HCT116 (cell line): Measurements from ENCODE around the gene PREB. TPM values are rescaled to one million over a fixed set of nuclear protein-coding genes. Genes with fewer than 3 reads are reported as not detected.

Experiments used
- ATAC-seq: fragments of 200-7000 bp; cut with Tn5 transposase; 2 replicates; pipeline ENCODE4 v1.9.1; 2020; ENCODE audit warnings: mild to moderate bottlenecking, moderate library complexity
- BruUV-seq: library from RNA; stranded (reverse); fragments of 400-500 nt; replicated peaks from 2 replicates; lab custom pipeline; 2021; lab: Mats Ljungman, UMichigan
- CTCF ChIA-PET: fragments of 300-600 bp; sonication (Branson Sonifier 250); formaldehyde crosslinking; loops from one replicate; lab custom pipeline; 2021; ENCODE audit warnings: antibody characterized with exemption; lab: Charles Lee
- POLR2A ChIA-PET: fragments of 300-600, 350-600 bp; sonication (Branson Sonifier 250); formaldehyde crosslinking; loops from one replicate; lab custom pipeline; 2021; ENCODE audit warnings: antibody characterized with exemption; lab: Charles Lee
- RAD21 ChIA-PET, 2 experiments: fragments of 300-600 bp; sonication (Branson Sonifier 250); formaldehyde crosslinking; loops; one replicate each; lab custom pipeline; 2023; ENCODE audit warnings: low total read pairs in 2 of 2; ENCODE audit not compliant: uncharacterized antibody in 2 of 2, unreplicated experiment in 2 of 2, low non-redundant PET in 1 of 2; lab: Charles Lee
- DNase-seq: peaks from one replicate; pipeline ENCODE4 v3.0.0-alpha.2; 2010; ENCODE audit warnings: low read depth, low spot score
- H2AFZ ChIP-seq: fragments of 200-600 bp; shearing (Covaris generic), sonication (generic); 2 replicates; pipeline ENCODE4 v1.6.1; 2017; ENCODE audit warnings: low read depth, mixed run types, mixed read lengths, antibody characterized with exemption, low read length; ENCODE audit not compliant: poor library complexity, severe bottlenecking
- H3K27ac ChIP-seq: 2 replicates; pipeline ENCODE4 v1.5.1; 2012; ENCODE audit warnings: low read depth, low read length
- H3K27me3 ChIP-seq: fragments of 200-600 bp; sonication (generic); 2 replicates; pipeline ENCODE4 v1.6.1; 2016; ENCODE audit warnings: mixed run types, low read length, mixed read lengths; ENCODE audit not compliant: insufficient read depth
- H3K36me3 ChIP-seq, 2 experiments: fragments of 200-500 bp in 1 of 2; fragments of 200-600 bp in 1 of 2; sonication (Bioruptor generic) in 1 of 2; sonication (generic) in 1 of 2; 2 replicates each; pipeline versions ENCODE4 v1.5.1 to v1.6.1; 2014 to 2016; ENCODE audit warnings: low read length in 2 of 2, inconsistent platforms in 1 of 2, mixed read lengths in 1 of 2, mixed run types in 1 of 2; ENCODE audit not compliant: insufficient read depth in 2 of 2, control insufficient read depth in 1 of 2
- H3K4me1 ChIP-seq, 2 experiments: fragments of 200-600 bp in 1 of 2; sonication (generic) in 1 of 2; 2 replicates each; pipeline versions ENCODE4 v1.5.1 to v1.6.1; 2012 to 2017; ENCODE audit warnings: low read length in 2 of 2, inconsistent platforms in 1 of 2, mild to moderate bottlenecking in 1 of 2, mixed read lengths in 1 of 2, mixed run types in 1 of 2, moderate library complexity in 1 of 2; ENCODE audit not compliant: insufficient read depth in 2 of 2, control insufficient read depth in 1 of 2
- H3K4me2 ChIP-seq: fragments of 200-600 bp; sonication (generic); 2 replicates; pipeline ENCODE4 v1.6.1; 2017; ENCODE audit warnings: mixed run types, low read length, mixed read lengths
- H3K4me3 ChIP-seq, 2 experiments: fragments of 200-600 bp in 1 of 2; sonication (generic) in 1 of 2; replicated peaks in 1 of 2; 2 replicates each; pipeline ENCODE4 v1.5.1; 2011 to 2016; ENCODE audit warnings: low read length in 2 of 2, control low read depth in 1 of 2, low read depth in 1 of 2, mild to moderate bottlenecking in 1 of 2, mixed read lengths in 1 of 2, mixed run types in 1 of 2
- H3K79me2 ChIP-seq: fragments of 200-600 bp; sonication (generic); 2 replicates; pipeline ENCODE4 v1.6.1; 2017; ENCODE audit warnings: mild to moderate bottlenecking, mixed run types, low read length, moderate library complexity, mixed read lengths; ENCODE audit not compliant: insufficient read depth
- H3K9ac ChIP-seq: fragments of 200-600 bp; sonication (generic); 2 replicates; pipeline ENCODE4 v1.6.1; 2016; ENCODE audit warnings: low read length, mixed read lengths
- H3K9me2 ChIP-seq: fragments of 200-600 bp; sonication (generic), shearing (Covaris generic); 2 replicates; pipeline ENCODE4 v1.6.1; 2017; ENCODE audit warnings: mixed run types, mild to moderate bottlenecking, moderate library complexity; ENCODE audit not compliant: insufficient read depth
- H3K9me3 ChIP-seq, 2 experiments: fragments of 200-500 bp in 1 of 2; fragments of 200-600 bp in 1 of 2; sonication (Bioruptor generic) in 1 of 2; sonication (generic) in 1 of 2; 2 replicates each; pipeline ENCODE4 v1.6.1; 2014 to 2017; ENCODE audit warnings: low read length in 2 of 2, mixed read lengths in 2 of 2, inconsistent platforms in 1 of 2, low read depth in 1 of 2, mild to moderate bottlenecking in 1 of 2, mixed run types in 1 of 2, moderate library complexity in 1 of 2; ENCODE audit not compliant: control insufficient read depth in 1 of 2, insufficient read depth in 1 of 2
- H4K20me1 ChIP-seq: fragments of 200-600 bp; sonication (generic), shearing (Covaris generic); 2 replicates; pipeline ENCODE4 v1.6.1; 2017; ENCODE audit warnings: mixed run types, mild to moderate bottlenecking, moderate library complexity; ENCODE audit not compliant: insufficient read depth
- ATF3 ChIP-seq: IDR thresholded peaks from 2 replicates; pipeline ENCODE4 v1.6.1; 2012
- CBX3 ChIP-seq: IDR thresholded peaks from 2 replicates; pipeline ENCODE4 v1.6.1; 2012; ENCODE audit warnings: low read depth
- EZH2phosphoT487 ChIP-seq: fragments of 200-600 bp; IDR thresholded peaks from 2 replicates; pipeline ENCODE4 v1.6.1; 2018; ENCODE audit warnings: antibody characterized with exemption, borderline replicate concordance
- JUND ChIP-seq: IDR thresholded peaks from 2 replicates; pipeline ENCODE4 v1.6.1; 2012
- REST ChIP-seq: IDR thresholded peaks from 2 replicates; pipeline ENCODE4 v1.6.1; 2012; ENCODE audit warnings: low read depth
- SIN3A ChIP-seq: IDR thresholded peaks from 2 replicates; pipeline ENCODE4 v1.6.1; 2012; ENCODE audit warnings: low read depth
- SRF ChIP-seq: IDR thresholded peaks from 2 replicates; pipeline ENCODE4 v1.6.1; 2012; ENCODE audit warnings: low read depth
- YY1 ChIP-seq: IDR thresholded peaks from 2 replicates; pipeline ENCODE4 v1.6.1; 2011; ENCODE audit warnings: low read length, low read depth, moderate library complexity, mild to moderate bottlenecking; ENCODE audit not compliant: insufficient replicate concordance; ENCODE audit errors: extremely low read depth
- intact Hi-C: fragments of 100-400 bp; cut with micrococcal nuclease; formaldehyde crosslinking; loops from 2 replicates; pipeline ENCODE4 v1.10.0; 2022
- total RNA-seq: library from RNA; stranded (reverse); gene quantifications from one replicate; pipeline ENCODE4 v1.2.1, GENCODE V29; 2021; ENCODE audit not compliant: unreplicated experiment

PREB gene
- total RNA-seq, 1 experiment from 2014 or later = 54.2 TPM

- H3K36me3 ChIP-seq = no peaks in the 10 kb centered on the region
- H3K4me2 ChIP-seq = peak overlapping the region; percentile 81
- TF ChIP-seq EZH2phosphoT487 = no peak
- TF ChIP-seq REST = no peak
- no peak for TF ChIP-seq ATF3
- TF ChIP-seq YY1 = no peak
- no peak for TF ChIP-seq SIN3A
- no peak for TF ChIP-seq JUND
- no peak for TF ChIP-seq SRF
- no peak for TF ChIP-seq CBX3
- TF ChIP-seq, all 23 proteins: peak for 0
- H3K27me3 ChIP-seq = no peaks in the 10 kb centered on the region
- ChIA-PET CTCF (interaction anchor here (1.1 to 1.3 kb wide), 4 partner anchors 9 to 156 kb away, joined by 3 to 6 read pairs (median 4); partner anchors contain the start of gene OST4), RAD21 (interaction anchor here in 1 of 2 experiments (1.6 kb wide), 1 partner anchor 120 kb away, joined by 4 read pairs; no protein-coding TSS in a partner anchor), POLR2A (interaction anchor here (0.9 to 1.3 kb wide), 3 partner anchors 11 to 210 kb away, joined by 4 to 7 read pairs (median 6); partner anchors contain the start of gene OST4)
- no peak overlapping the region for H2AFZ ChIP-seq
- H3K79me2 ChIP-seq = no peaks in the 10 kb centered on the region
- peak overlapping the region; percentile 52 for H3K27ac ChIP-seq
- no TSS peak for BruUV-seq
- no peaks in the 10 kb centered on the region for H4K20me1 ChIP-seq
- intact Hi-C loops = no loop called here
- no peak overlapping the region for H3K9ac ChIP-seq
- H3K9me3 ChIP-seq = no peaks in the 10 kb centered on the region
- no peak for ATAC-seq
- no peaks in the 10 kb centered on the region for H3K9me2 ChIP-seq
- 0 out of 4 replicates have a peak overlapping the region, but pooled peaks of 1 of the 2 experiments have one; percentile 48 for H3K4me3 ChIP-seq
- DNase-seq = no peak
- H3K4me1 ChIP-seq = peaks cover 13 to 36% of the 10 kb centered on the region in 2 experiments
Measured at GRCh38 chr2:27081984-27082772, 52.3 kb downstream of the PREB start.

Other genes starting within 250 kb of the PREB start
- 12.1 TPM for gene MAPRE3, start 164.0 kb downstream of the PREB start, total RNA-seq
- gene TMEM214, start 101.7 kb downstream of the PREB start, total RNA-seq = 69.8 TPM
- 40.0 TPM for gene AGBL5, start 83.0 kb downstream of the PREB start, total RNA-seq
- 187 TPM for gene OST4, start 63.0 kb downstream of the PREB start, total RNA-seq
- 0.59 TPM for gene EMILIN1, start 56.0 kb downstream of the PREB start, total RNA-seq
- 6.7 TPM for gene KHK, start 47.9 kb downstream of the PREB start, total RNA-seq
- 4.0 TPM for gene CGREF1, start 15.5 kb downstream of the PREB start, total RNA-seq
- not detected for gene ABHD1, start 10.8 kb downstream of the PREB start, total RNA-seq
- gene PRR30, start 4.8 kb upstream of the PREB start, total RNA-seq = not detected
- gene TCF23, start 14.4 kb upstream of the PREB start, total RNA-seq = not detected
- gene ATRAID, start 77.4 kb upstream of the PREB start, total RNA-seq = 93.6 TPM
- gene SLC5A6, start 77.6 kb upstream of the PREB start, total RNA-seq = 55.4 TPM
- 114 TPM for gene CAD, start 82.7 kb upstream of the PREB start, total RNA-seq
- gene SLC30A3, start 128.4 kb upstream of the PREB start, total RNA-seq = 20.5 TPM
- gene DNAJC5G, start 140.8 kb upstream of the PREB start, total RNA-seq = 2.5 TPM
- 2.0 TPM for gene TRIM54, start 147.8 kb upstream of the PREB start, total RNA-seq
- 8.0 TPM for gene UCN, start 173.8 kb upstream of the PREB start, total RNA-seq
- 55.4 TPM for gene MPV17, start 188.5 kb upstream of the PREB start, total RNA-seq
- gene GTF3C2, start 222.1 kb upstream of the PREB start, total RNA-seq = 88.2 TPM
- 43.8 TPM for gene EIF2B4, start 235.7 kb upstream of the PREB start, total RNA-seq
- gene SNX17, start 236.0 kb upstream of the PREB start, total RNA-seq = 90.5 TPM
- gene ZNF513, start 246.1 kb upstream of the PREB start, total RNA-seq = 12.8 TPM